Measurements from ENCODE around the gene AMN1.
"Not testable (repeated sequence)": the region's sequence is repeated elsewhere in the genome, so short reads cannot be mapped to it uniquely, and the experiment has no call there.

AMN1 gene

DNA sequence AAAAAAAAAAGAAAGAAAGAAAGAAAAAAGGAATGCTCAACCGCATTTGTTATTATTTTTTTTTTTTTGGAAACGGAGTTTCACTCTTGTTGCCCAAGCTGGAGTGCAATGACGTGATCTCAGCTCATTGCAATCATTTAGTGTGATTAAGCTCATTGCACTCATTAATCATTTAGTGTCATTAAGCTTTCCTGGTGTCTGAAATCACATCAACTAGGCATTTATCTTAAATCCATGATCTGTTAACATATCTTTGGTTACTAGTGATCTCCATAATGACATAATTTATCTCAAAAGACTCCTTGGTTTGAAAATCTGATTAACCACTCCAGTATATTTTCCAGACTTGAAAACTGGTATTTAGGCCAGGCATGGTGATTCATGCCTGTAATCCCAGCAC lies 43.0 kb downstream of the AMN1 start:
- no peaks in the 10 kb centered on the region for H3K4me1 ChIP-seq (ENCODE audit: control insufficient read depth, insufficient read depth, low read length, poor library complexity, severe bottlenecking)
- no peak overlapping the region for H3K27ac ChIP-seq (ENCODE audit: low read depth, low read length, severe bottlenecking)
- peaks cover 19% of the 10 kb centered on the region for H3K9me3 ChIP-seq (ENCODE audit: control insufficient read depth, low read length)
- H3K36me3 ChIP-seq (ENCODE audit: control insufficient read depth, insufficient read depth, low read length) = peaks cover 7% of the 10 kb centered on the region
- WGBS, 2 experiments (ENCODE audit: insufficient coverage in 2 of 2) = 100% methylated on average over 1 of the region's 3 CpGs; no CpG with 5 or more reads in 1 of the 2 experiments
- no peak overlapping the region for H3K4me3 ChIP-seq (ENCODE audit: extremely low read depth, insufficient read depth, low read length, poor library complexity, severe bottlenecking)

GRCh38 chr12:31682136-31682962 lies 46.5 kb downstream of the AMN1 start:
- Histone ChIP-seq H3K9me3 (ENCODE audit: control insufficient read depth, low read length) (peaks cover 17% of the 10 kb centered on the region), H3K4me3 (ENCODE audit: extremely low read depth, insufficient read depth, low read length, poor library complexity, severe bottlenecking) (no peak overlapping the region), H3K36me3 (ENCODE audit: control insufficient read depth, insufficient read depth, low read length) (peaks cover 7% of the 10 kb centered on the region), H3K27ac (ENCODE audit: low read depth, low read length, severe bottlenecking) (no peak overlapping the region), H3K4me1 (ENCODE audit: control insufficient read depth, insufficient read depth, low read length, poor library complexity, severe bottlenecking) (no peaks in the 10 kb centered on the region)
- 11 to 26% methylated on average over 3 to 9 of the region's 10 CpGs for WGBS, 2 experiments (ENCODE audit: insufficient coverage in 2 of 2)

- Histone ChIP-seq H3K9me3 (ENCODE audit: control insufficient read depth, low read length) (peaks cover 16% of the 10 kb centered on the region), H3K36me3 (ENCODE audit: control insufficient read depth, insufficient read depth, low read length) (peaks cover 3% of the 10 kb centered on the region), H3K4me1 (ENCODE audit: control insufficient read depth, insufficient read depth, low read length, poor library complexity, severe bottlenecking) (peaks cover 6% of the 10 kb centered on the region), H3K4me3 (ENCODE audit: extremely low read depth, insufficient read depth, low read length, poor library complexity, severe bottlenecking) (no peak overlapping the region), H3K27ac (ENCODE audit: low read depth, low read length, severe bottlenecking) (no peak overlapping the region)
- WGBS, 2 experiments (ENCODE audit: insufficient coverage in 2 of 2) = 88 to 93% methylated on average over 1 to 2 of the region's 4 CpGs
These were observed 56.3 kb downstream of the AMN1 start for GRCh38 chr12:31672521-31672920.

DNA sequence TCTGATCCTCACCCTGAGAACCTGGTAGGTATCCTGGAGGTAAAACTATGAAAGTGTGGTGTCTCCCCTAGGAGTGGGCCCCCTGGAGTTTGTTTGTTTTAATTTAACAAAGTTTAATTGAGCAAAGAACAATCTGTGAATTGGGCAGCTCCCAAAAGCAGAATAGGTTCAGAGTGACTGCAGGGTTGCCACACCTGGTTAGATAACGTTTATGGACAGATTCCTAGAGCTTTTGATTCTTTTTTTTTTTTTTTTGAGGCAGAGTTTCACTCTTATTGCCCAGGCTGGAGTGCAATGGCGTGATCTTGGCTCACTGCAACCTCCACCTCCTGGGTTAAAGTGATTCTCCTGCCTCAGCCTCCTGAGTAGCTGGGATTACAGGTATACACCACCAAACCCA lies 59.2 kb downstream of the AMN1 start:
- H3K9me3 ChIP-seq (ENCODE audit: control insufficient read depth, low read length) = peaks cover 21% of the 10 kb centered on the region
- not testable (repeated sequence) for H3K4me1 ChIP-seq (ENCODE audit: control insufficient read depth, insufficient read depth, low read length, poor library complexity, severe bottlenecking); H3K27ac ChIP-seq (ENCODE audit: low read depth, low read length, severe bottlenecking); H3K36me3 ChIP-seq (ENCODE audit: control insufficient read depth, insufficient read depth, low read length); H3K4me3 ChIP-seq (ENCODE audit: extremely low read depth, insufficient read depth, low read length, poor library complexity, severe bottlenecking)
- 92 to 100% methylated on average over 1 to 2 of the region's 2 CpGs for WGBS, 2 experiments (ENCODE audit: insufficient coverage in 2 of 2)

- Histone ChIP-seq H3K4me1 (ENCODE audit: control insufficient read depth, insufficient read depth, low read length, poor library complexity, severe bottlenecking) (peaks cover 6% of the 10 kb centered on the region), H3K27ac (ENCODE audit: low read depth, low read length, severe bottlenecking) (no peak overlapping the region), H3K9me3 (ENCODE audit: control insufficient read depth, low read length) (peaks cover 17% of the 10 kb centered on the region), H3K36me3 (ENCODE audit: control insufficient read depth, insufficient read depth, low read length) (no peaks in the 10 kb centered on the region), H3K4me3 (ENCODE audit: extremely low read depth, insufficient read depth, low read length, poor library complexity, severe bottlenecking) (no peak overlapping the region)
These were observed 59.8 kb downstream of the AMN1 start for GRCh38 chr12:31669020-31669419.

GRCh38 chr12:31664038-31664437 lies 64.8 kb downstream of the AMN1 start:
- Histone ChIP-seq H3K4me3 (ENCODE audit: extremely low read depth, insufficient read depth, low read length, poor library complexity, severe bottlenecking) (no peak overlapping the region), H3K9me3 (ENCODE audit: control insufficient read depth, low read length) (peaks cover 12% of the 10 kb centered on the region), H3K4me1 (ENCODE audit: control insufficient read depth, insufficient read depth, low read length, poor library complexity, severe bottlenecking) (no peaks in the 10 kb centered on the region), H3K36me3 (ENCODE audit: control insufficient read depth, insufficient read depth, low read length) (no peaks in the 10 kb centered on the region), H3K27ac (ENCODE audit: low read depth, low read length, severe bottlenecking) (no peak overlapping the region)
- WGBS, 2 experiments (ENCODE audit: insufficient coverage in 2 of 2) = 98% methylated on average over 4 to 5 of the region's 6 CpGs

- peaks cover 8% of the 10 kb centered on the region for H3K9me3 ChIP-seq (ENCODE audit: control insufficient read depth, low read length)
- H3K4me3 ChIP-seq (ENCODE audit: extremely low read depth, insufficient read depth, low read length, poor library complexity, severe bottlenecking) = no peak overlapping the region
- 71 to 85% methylated on average over 3 to 4 of the region's 4 CpGs for WGBS, 2 experiments (ENCODE audit: insufficient coverage in 2 of 2)
- H3K36me3 ChIP-seq (ENCODE audit: control insufficient read depth, insufficient read depth, low read length) = no peaks in the 10 kb centered on the region
- no peaks in the 10 kb centered on the region for H3K4me1 ChIP-seq (ENCODE audit: control insufficient read depth, insufficient read depth, low read length, poor library complexity, severe bottlenecking)
- no peak overlapping the region for H3K27ac ChIP-seq (ENCODE audit: low read depth, low read length, severe bottlenecking)
These were observed 65.2 kb downstream of the AMN1 start for GRCh38 chr12:31663576-31663975.

DNA sequence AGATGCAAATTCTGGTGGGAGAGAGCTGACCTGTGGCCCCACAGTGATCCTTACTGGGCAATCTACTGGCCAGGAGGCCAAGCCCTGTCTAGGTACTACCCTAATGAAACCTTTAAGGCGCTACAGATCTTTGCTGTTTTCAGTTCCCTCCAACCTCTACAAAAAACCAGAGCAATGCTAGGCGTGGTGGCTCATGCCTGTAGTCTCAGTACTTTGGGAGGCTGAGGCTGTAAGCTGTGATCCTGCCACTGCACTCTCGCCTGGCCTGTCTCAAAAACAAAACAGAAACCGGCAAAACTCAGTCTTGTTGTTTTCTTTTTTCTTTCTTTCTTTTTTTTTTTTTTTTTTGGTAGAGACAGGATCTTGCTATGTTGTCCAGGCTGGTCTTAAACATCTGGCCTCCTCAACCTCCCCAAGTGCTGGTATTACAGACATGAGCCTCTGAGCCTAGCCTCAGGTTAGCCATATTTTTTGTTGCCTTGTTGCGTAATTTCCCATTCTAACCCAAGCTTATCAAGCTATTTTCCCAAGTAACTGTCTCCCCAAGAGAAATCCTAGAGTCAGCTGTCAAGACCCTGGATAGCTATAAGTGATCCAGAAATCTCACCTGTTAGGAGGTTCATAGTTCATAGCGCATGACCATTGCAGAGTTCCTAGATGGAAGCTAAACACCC lies 66.5 kb downstream of the AMN1 start:
- H3K36me3 ChIP-seq (ENCODE audit: control insufficient read depth, insufficient read depth, low read length) = no peaks in the 10 kb centered on the region
- 85 to 92% methylated on average over 3 to 5 of the region's 6 CpGs for WGBS, 2 experiments (ENCODE audit: insufficient coverage in 2 of 2)
- H3K4me3 ChIP-seq (ENCODE audit: extremely low read depth, insufficient read depth, low read length, poor library complexity, severe bottlenecking) = no peak overlapping the region
- no peaks in the 10 kb centered on the region for H3K4me1 ChIP-seq (ENCODE audit: control insufficient read depth, insufficient read depth, low read length, poor library complexity, severe bottlenecking)
- peaks cover 6% of the 10 kb centered on the region for H3K9me3 ChIP-seq (ENCODE audit: control insufficient read depth, low read length)
- H3K27ac ChIP-seq (ENCODE audit: low read depth, low read length, severe bottlenecking) = no peak overlapping the region

DNA sequence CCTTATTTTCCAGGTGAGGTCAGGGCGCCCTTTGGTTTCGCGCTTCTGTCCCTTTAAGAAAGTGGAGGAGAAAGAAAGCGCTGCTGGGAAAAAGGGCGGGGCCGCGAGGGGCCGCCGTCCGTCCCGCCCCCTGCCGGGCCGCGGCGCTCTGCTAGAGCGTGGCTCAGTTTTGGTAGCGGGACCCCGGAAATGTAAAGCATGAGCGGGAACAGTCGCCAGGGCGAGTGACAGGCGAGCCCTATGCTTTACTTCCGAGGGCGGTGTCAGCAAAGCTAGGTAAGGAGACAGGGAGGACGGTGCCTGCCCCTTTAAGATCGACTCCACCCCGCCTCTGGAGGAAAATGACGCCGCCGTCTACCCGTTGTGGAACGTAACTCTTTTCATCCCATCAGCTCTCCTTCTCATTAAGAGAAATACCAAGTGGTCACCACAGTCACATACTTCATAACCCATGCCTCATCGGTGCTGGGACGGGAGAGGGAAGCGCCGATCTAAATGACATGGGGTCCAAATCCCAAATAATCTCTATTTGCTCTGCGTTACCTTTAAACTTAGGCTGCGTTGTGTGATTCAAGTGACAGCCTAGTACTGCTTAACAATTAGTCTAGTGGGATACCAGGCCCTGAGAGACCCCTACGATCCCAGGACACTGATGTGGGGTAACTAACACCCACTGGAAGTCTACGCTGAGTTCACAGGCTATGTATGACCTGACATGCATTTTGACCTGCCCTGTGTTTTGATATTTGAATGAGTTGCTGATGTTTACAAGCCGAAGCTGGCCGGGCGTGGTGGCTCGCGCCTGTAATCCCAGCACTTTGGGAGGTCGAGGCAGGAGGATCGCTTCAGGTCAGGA lies 69.5 kb downstream of the AMN1 start, which contains the start of gene ETFBKMT:
Gene ETFBKMT (plus strand): TSS at position 602 of the 856 bp plus-strand sequence. CDS start 2,266 bp downstream, outside the sequence.
- Histone ChIP-seq H3K9me3 (ENCODE audit: control insufficient read depth, low read length) (no peaks in the 10 kb centered on the region), H3K4me1 (ENCODE audit: control insufficient read depth, insufficient read depth, low read length, poor library complexity, severe bottlenecking) (no peaks in the 10 kb centered on the region)
- 1 to 9% methylated on average over 30 to 43 of the region's 47 CpGs for WGBS, 2 experiments (ENCODE audit: insufficient coverage in 2 of 2)

GRCh38 chr12:31658471-31659086 lies 70.2 kb downstream of the AMN1 start:
- WGBS, 2 experiments (ENCODE audit: insufficient coverage in 2 of 2) = 31 to 34% methylated on average over 5 to 6 of the region's 11 CpGs
- no peaks in the 10 kb centered on the region for H3K36me3 ChIP-seq (ENCODE audit: control insufficient read depth, insufficient read depth, low read length)
- no peak overlapping the region for H3K27ac ChIP-seq (ENCODE audit: low read depth, low read length, severe bottlenecking)
- H3K4me1 ChIP-seq (ENCODE audit: control insufficient read depth, insufficient read depth, low read length, poor library complexity, severe bottlenecking) = no peaks in the 10 kb centered on the region
- H3K4me3 ChIP-seq (ENCODE audit: extremely low read depth, insufficient read depth, low read length, poor library complexity, severe bottlenecking) = peak overlapping the region; percentile 63
- no peaks in the 10 kb centered on the region for H3K9me3 ChIP-seq (ENCODE audit: control insufficient read depth, low read length)

More for the DNA sequence above, 69.5 kb downstream of the AMN1 start, which contains the start of gene ETFBKMT:
- Histone ChIP-seq H3K4me3 (ENCODE audit: extremely low read depth, insufficient read depth, low read length, poor library complexity, severe bottlenecking) (peak within 1 kb of the TSS; percentile 63), H3K36me3 (ENCODE audit: control insufficient read depth, insufficient read depth, low read length) (no peaks in the 10 kb centered on the region), H3K27ac (ENCODE audit: low read depth, low read length, severe bottlenecking) (peak within 1 kb of the TSS; percentile 91)
